ENCODE measurements around the gene ZNF622. TPM values are rescaled to one million over a fixed set of nuclear protein-coding genes. Genes with fewer than 3 reads are reported as not detected.

ZNF622 gene
- polyA plus RNA-seq, 1 donor (not counting 4 experiments of a cell fraction or from before 2014, with no cell fraction given) = 23.1 TPM

DNA sequence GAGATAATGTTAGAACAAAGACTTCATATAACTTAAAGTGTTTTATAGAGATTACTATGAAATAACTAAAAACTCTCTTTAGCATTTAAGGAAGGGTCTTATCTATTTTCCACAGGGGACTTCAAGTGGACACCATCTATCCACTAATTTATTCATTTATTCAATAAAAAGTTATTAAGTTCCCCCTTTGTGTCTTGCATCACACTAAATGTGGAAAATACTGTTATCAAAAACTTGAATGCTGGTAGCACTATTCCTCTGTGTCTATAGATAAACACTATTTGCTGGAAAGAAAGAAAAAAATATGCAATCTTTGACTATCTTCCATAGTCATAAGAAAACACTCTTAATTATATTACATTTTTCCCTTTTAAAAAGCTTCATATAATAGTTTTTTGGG, 20.1 kb upstream of the ZNF622 start:
- no peaks in the 10 kb centered on the region for H3K36me3 ChIP-seq (ENCODE audit: control insufficient read depth in 2 of 2, extremely low read depth in 1 of 2, insufficient read depth in 2 of 2, low read length in 2 of 2)
- no peak overlapping the region for H3K9ac ChIP-seq (ENCODE audit: control insufficient read depth, extremely low read depth, insufficient read depth, low read length)
- no peaks in the 10 kb centered on the region for H3K9me3 ChIP-seq (ENCODE audit: control insufficient read depth, low read depth, low read length)
- no peak overlapping the region for H3K4me2 ChIP-seq (ENCODE audit: control insufficient read depth, extremely low read depth, insufficient read depth, low read depth, low read length)
- no peak for TF ChIP-seq CTCF (optimal IDR thresholded peaks at IDR 0.05 in 1 of 3, IDR thresholded peaks at IDR 0.05 in 1 of 3, conservative IDR thresholded peaks at IDR 0.05 in 1 of 3; ENCODE audit: extremely low read depth in 1 of 3, insufficient read depth in 2 of 3, low read length in 3 of 3)
- no peak for TF ChIP-seq EZH2 (IDR thresholded peaks at IDR 0.05; ENCODE audit: low read length)
- DNase-seq (ENCODE audit: low read depth, low spot score) (no peak), FAIRE-seq (no peak)
- H3K4me1 ChIP-seq (ENCODE audit: control insufficient read depth, extremely low read depth, insufficient read depth, low read length) = peaks cover 14% of the 10 kb centered on the region
- no peaks in the 10 kb centered on the region for H3K79me2 ChIP-seq (ENCODE audit: control insufficient read depth, insufficient read depth, low read length)
- H3K4me3 ChIP-seq (ENCODE audit: control insufficient read depth in 2 of 3, extremely low read depth in 1 of 3, insufficient read depth in 2 of 3, low read depth in 1 of 3, low read length in 3 of 3) = no peak overlapping the region
- no peaks in the 10 kb centered on the region for H3K9me1 ChIP-seq (ENCODE audit: control insufficient read depth, extremely low read depth, insufficient read depth, low read length)
- dilution Hi-C loops (cut with MboI; ENCODE audit: extremely low pct_ligation_motif_present, low sequenced_read_pairs) = no loop called here
- no peak overlapping the region for H2AFZ ChIP-seq (ENCODE audit: control insufficient read depth, low read length)
- H4K20me1 ChIP-seq (ENCODE audit: control insufficient read depth, extremely low read depth, insufficient read depth, low read length) = no peaks in the 10 kb centered on the region
- no peaks in the 10 kb centered on the region for H3K27me3 ChIP-seq (ENCODE audit: control insufficient read depth, extremely low read depth, insufficient read depth, low read length)
- H3K27ac ChIP-seq (ENCODE audit: control insufficient read depth, insufficient read depth, low read length) = no peak overlapping the region

DNA sequence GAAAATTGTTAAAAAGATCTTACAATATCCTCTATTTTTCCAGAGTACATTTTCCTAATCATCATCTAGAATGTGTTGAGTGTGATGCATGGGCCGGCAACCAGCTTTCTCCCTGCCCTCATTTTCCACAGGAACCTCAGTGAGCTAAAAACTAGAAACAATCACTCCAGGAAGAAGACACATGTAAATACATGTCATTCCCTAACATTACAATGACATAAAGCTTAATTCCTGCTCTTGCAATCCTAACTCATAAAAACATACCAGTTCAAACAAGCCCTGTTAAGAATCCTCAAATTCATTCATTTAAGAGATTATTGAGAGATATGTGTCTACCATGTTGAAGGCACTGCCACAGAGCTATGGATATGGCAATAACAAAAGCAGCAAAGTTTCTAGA, 18.5 kb upstream of the ZNF622 start:
- Histone ChIP-seq H3K4me1 (ENCODE audit: control insufficient read depth, extremely low read depth, insufficient read depth, low read length) (peaks cover 14% of the 10 kb centered on the region), H3K9me3 (ENCODE audit: control insufficient read depth, low read depth, low read length) (no peaks in the 10 kb centered on the region), H2AFZ (ENCODE audit: control insufficient read depth, low read length) (no peak overlapping the region), H3K36me3 (ENCODE audit: control insufficient read depth in 2 of 2, extremely low read depth in 1 of 2, insufficient read depth in 2 of 2, low read length in 2 of 2) (no peaks in the 10 kb centered on the region), H3K4me2 (ENCODE audit: control insufficient read depth, extremely low read depth, insufficient read depth, low read depth, low read length) (peak overlapping the region; percentile 42), H3K4me3 (ENCODE audit: control insufficient read depth in 2 of 3, extremely low read depth in 1 of 3, insufficient read depth in 2 of 3, low read depth in 1 of 3, low read length in 3 of 3) (no peak overlapping the region), H3K27me3 (ENCODE audit: control insufficient read depth, extremely low read depth, insufficient read depth, low read length) (no peaks in the 10 kb centered on the region), H3K79me2 (ENCODE audit: control insufficient read depth, insufficient read depth, low read length) (no peaks in the 10 kb centered on the region), H3K9ac (ENCODE audit: control insufficient read depth, extremely low read depth, insufficient read depth, low read length) (no peak overlapping the region), H3K9me1 (ENCODE audit: control insufficient read depth, extremely low read depth, insufficient read depth, low read length) (no peaks in the 10 kb centered on the region), H3K27ac (ENCODE audit: control insufficient read depth, insufficient read depth, low read length) (no peak overlapping the region), H4K20me1 (ENCODE audit: control insufficient read depth, extremely low read depth, insufficient read depth, low read length) (no peaks in the 10 kb centered on the region)
- dilution Hi-C loops (cut with MboI; ENCODE audit: extremely low pct_ligation_motif_present, low sequenced_read_pairs) = no loop called here
- DNase-seq (ENCODE audit: low read depth, low spot score) (peak; percentile 40), FAIRE-seq (peak; percentile 78)
- TF ChIP-seq EZH2 (IDR thresholded peaks at IDR 0.05; ENCODE audit: low read length) (no peak), CTCF (optimal IDR thresholded peaks at IDR 0.05 in 1 of 3, IDR thresholded peaks at IDR 0.05 in 1 of 3, conservative IDR thresholded peaks at IDR 0.05 in 1 of 3; ENCODE audit: extremely low read depth in 1 of 3, insufficient read depth in 2 of 3, low read length in 3 of 3) (no peak)

Measured in keratinocyte (primary cell).